ENCODE measurements around the gene TUBG2.

The TUBG2 gene

DNA sequence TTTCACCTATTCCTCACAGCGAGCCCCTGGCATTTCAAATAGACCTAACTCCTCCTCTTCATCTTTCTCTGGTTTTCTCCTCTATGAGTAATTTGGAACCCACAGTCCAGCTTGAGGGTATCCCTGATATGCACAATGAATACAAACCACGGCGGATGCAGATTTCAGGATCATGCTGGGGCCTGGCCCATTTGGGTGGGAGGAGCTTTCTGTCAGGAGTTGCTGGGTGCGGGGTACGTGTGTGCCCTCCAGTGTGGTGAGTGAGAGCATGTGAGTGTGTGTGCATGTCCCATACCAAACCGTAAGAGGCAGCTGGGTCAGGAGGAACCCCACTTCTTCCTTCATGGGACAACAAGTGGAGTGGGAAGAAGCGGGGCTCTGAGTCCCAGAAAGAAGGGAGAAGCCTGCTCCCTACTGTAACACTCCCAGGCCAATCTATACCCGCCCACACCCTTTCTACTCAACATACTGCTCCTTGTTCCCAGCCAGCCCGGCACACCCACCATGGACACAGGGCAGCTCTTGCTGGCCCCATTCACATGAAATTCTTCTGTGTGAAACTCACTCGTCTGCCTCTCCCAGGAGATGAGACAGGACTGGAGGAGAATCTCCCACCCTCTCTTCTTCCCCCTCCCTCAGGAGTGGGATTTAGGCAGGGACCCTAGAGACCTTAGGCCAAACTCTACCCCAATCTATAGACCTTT lies 41.7 kb downstream of the TUBG2 start:
- DNase-seq: no peak

DNA sequence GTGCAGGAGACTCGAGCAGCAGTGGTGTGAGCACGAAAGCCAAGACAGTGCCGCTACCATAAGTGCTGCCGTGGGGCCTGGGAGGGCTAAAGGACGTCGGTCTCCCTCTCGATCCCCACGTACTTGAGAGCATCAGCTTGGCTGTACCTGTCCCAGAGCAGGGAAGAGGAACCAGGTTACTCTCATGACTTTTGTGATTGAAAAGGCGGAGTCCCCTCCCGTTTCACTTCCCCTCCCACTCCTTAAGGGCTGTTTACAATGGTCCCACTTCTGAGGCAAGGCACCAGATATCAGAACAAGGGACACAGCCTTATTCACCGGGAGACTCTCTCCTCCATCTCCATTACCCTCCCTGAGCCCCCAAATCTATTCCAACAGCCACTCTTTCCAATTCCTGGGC lies 43.4 kb downstream of the TUBG2 start:
- no peak for DNase-seq

DNA sequence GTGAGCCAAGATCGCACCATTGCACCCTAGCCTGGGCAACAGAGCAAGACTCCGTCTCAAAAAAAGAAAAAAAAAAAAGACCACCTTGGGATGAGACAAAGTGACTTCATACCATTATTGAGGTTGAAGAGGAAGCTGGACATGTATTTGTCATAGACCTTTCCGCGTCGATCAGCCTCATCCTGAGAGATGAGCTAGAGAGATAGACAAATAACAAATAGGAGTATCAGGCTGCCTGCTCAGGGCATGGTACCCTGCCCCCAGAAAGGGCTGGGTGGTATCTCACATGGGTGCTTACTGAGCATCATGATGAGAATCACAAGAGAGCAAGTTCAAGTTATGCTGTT lies 45.4 kb downstream of the TUBG2 start:
- no peak for DNase-seq

DNA sequence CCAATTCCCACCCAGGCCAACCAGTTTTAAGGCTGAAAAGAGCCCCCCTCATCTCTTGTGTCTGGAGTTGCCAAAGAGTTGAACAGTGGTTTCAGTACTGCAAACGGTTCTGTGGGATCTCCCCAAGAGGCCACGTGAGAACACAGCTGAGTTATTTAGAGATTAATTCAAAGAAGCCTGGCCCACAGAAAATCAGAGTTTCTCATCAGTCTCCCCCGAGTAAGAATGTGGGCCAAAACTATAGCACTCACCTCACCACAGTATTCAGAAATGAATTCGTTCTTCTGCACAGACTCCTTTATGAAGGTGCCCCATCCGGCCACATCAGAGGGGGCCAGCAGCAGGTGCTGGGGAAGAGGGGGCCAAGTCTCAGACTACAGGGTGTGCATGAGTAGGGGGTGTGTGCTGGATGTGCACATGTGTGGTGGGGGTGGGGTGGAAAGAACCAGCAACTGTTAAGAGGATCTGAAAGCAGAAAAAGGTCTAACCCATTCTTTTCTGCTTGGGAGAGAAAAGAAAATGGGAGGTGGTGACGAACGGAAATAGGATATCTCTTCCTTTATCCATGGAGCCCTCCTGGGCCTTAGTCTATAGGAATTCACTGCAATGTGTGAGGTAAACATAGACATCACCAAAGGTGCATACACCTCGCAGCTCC lies 45.9 kb downstream of the TUBG2 start:
- DNase-seq: no peak

DNA sequence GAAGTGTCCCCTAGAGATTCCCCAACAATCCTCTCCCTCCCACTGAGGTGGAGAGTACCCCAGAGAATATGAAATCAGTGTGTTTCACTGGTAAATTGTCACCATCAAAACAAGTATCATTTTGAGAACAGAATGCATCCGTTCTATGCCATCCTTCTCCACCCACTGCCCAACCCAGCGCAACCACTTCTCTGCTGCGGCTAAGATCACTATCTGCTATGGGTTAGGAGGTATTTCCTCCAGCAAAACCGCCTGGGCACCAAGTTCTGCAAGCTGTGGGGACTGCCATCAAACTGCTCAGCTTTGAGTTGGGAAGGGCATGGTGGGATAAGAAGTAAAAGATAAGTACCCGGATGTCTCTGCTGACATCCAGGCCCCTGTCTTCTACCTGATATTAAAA lies 47.6 kb downstream of the TUBG2 start:
- no peak for DNase-seq

DNA sequence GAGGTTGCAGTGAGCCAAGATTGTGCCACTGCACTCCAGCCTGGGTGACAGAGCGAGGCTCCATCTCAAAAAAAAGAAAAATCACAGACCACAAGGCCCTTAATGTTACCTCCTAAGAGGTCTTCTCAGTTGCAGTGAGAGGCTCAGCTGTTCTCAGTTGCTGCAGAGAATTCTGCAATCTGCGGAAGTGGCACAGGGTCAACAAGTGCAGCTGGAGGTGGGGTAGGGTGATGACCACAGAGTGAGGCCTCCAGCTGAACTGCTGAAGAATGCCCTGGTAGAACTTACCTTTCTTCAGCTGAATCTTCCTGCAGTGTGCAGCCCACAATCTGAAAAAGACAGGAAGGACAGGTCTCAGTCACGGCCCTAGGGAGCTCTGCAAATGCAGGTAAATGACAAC lies 49.5 kb downstream of the TUBG2 start:
- DNase-seq: no peak

DNA sequence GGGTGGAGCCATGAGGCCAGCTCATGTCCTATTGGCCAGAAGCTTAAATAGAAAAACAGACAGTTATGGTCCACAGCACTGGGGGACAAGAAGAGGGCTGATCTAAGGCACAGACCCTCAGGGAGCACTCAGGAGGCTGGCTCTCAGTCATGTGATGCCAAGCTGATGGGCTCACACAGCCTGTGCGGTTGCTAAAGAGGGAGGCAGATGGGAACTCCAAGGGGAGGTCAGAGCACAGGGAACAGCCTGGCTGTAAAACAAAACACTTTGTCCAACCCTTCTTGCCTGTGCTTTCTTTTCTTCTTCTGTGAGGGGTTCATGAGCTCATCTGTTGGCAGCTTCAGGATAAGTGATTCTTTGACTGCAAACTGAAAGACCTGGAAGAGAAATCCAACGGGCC lies 50.5 kb downstream of the TUBG2 start:
- no peak for DNase-seq
